Measurements from ENCODE around the gene CSPG4. TPM values are rescaled to one million over a fixed set of nuclear protein-coding genes. Genes with fewer than 3 reads are reported as not detected.

CSPG4 gene
- total RNA-seq, 1 donor from 2014 or later = 7.3 TPM

DNA sequence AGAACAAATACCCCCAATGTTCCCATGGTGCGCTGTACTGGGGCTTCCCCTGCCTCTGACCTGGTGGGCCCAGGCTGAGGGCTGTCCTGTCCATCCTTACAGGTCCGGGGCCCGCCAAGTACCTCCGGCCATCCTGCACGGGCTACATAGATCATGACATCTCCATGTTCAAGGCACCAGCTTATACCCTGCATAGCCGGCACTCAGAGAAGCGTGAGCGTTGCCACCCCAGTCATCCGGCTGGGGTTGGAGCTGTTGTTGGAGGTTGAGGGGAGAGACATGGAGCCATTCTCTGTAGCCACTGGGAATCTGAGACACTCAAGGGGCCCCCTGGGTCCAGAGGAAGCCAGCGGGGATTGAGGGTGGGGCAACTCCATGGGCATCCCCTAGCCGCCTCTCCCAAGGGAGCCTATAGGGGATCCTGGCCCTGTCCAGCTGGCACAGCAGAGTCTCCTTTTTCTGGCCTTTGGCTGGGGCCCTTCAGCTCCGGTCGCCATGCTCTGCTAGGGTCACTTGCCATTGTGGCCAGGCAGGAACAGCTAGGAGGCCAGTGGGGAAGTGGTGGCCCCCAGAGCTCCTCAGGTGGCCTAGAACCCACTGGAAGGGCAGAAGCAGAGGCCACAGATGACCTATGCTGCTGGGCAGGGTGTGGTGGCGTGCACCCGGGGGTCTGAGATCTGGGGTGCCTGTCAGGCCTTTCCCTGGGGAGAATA lies 12.5 kb upstream of the CSPG4 start:
- Mint-ChIP-seq H3K4me1 (ENCODE audit: unreplicated experiment) (peaks cover 29% of the 10 kb centered on the region), H3K4me3 (no peak overlapping the region), H3K27me3 (no peaks in the 10 kb centered on the region), H3K9me3 (no peaks in the 10 kb centered on the region), H3K36me3 (no peaks in the 10 kb centered on the region), H3K27ac (no peak overlapping the region)
- DNase-seq (ENCODE audit: extremely low spot score, unreplicated experiment) = no peak
- TF ChIP-seq, protein P1, sequence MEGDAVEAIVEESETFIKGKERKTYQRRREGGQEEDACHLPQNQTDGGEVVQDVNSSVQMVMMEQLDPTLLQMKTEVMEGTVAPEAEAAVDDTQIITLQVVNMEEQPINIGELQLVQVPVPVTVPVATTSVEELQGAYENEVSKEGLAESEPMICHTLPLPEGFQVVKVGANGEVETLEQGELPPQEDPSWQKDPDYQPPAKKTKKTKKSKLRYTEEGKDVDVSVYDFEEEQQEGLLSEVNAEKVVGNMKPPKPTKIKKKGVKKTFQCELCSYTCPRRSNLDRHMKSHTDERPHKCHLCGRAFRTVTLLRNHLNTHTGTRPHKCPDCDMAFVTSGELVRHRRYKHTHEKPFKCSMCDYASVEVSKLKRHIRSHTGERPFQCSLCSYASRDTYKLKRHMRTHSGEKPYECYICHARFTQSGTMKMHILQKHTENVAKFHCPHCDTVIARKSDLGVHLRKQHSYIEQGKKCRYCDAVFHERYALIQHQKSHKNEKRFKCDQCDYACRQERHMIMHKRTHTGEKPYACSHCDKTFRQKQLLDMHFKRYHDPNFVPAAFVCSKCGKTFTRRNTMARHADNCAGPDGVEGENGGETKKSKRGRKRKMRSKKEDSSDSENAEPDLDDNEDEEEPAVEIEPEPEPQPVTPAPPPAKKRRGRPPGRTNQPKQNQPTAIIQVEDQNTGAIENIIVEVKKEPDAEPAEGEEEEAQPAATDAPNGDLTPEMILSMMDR (conservative IDR thresholded peaks at IDR 0.05) = no peak

DNA sequence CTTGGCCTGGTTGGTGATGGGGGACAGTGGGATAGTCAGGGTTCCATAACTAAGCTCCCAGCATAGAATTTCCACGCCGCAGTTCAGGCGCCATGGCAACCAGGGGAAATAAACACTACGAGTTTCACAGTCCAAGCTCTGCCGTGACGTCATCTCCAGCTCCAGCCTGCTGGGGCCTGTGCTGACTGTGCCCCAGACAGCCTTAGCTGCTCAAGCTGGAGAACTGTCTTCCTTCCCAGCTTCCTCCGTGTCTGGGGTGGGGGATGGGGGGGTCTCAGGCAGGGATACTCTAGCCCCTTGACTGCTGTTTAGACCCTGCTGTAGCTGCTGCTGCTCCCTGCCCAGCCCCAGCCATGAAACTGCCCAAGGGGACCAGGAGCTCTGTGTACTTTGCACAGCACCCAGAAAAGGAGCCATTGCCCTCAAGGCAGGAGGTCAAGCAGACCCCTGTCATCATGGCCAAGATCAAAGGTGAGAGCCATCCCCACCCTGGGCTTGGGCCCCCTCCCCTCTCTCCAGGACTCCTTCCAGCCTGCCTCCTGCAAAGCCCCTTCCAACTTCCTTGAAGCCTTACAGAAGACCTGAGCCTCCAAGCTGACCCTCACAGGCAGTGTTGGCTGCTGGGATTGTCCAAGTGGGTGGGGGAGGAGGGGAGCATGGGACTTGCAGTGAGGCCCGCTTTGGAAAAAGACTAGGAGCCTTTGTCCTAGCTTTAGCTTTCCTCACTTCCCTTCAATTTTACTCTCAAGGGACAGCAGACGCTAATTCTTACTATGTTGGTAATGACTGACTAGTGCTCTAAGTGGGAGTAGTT lies 11.4 kb upstream of the CSPG4 start:
- Mint-ChIP-seq H3K27me3 (no peaks in the 10 kb centered on the region), H3K36me3 (no peaks in the 10 kb centered on the region), H3K4me3 (peak overlapping the region; percentile 28), H3K9me3 (no peaks in the 10 kb centered on the region), H3K27ac (peak overlapping the region; percentile 96), H3K4me1 (ENCODE audit: unreplicated experiment) (peaks cover 29% of the 10 kb centered on the region)
- peak; percentile 82 for DNase-seq (ENCODE audit: extremely low spot score, unreplicated experiment)
- TF ChIP-seq, protein P1 (conservative IDR thresholded peaks at IDR 0.05) = no peak

DNA sequence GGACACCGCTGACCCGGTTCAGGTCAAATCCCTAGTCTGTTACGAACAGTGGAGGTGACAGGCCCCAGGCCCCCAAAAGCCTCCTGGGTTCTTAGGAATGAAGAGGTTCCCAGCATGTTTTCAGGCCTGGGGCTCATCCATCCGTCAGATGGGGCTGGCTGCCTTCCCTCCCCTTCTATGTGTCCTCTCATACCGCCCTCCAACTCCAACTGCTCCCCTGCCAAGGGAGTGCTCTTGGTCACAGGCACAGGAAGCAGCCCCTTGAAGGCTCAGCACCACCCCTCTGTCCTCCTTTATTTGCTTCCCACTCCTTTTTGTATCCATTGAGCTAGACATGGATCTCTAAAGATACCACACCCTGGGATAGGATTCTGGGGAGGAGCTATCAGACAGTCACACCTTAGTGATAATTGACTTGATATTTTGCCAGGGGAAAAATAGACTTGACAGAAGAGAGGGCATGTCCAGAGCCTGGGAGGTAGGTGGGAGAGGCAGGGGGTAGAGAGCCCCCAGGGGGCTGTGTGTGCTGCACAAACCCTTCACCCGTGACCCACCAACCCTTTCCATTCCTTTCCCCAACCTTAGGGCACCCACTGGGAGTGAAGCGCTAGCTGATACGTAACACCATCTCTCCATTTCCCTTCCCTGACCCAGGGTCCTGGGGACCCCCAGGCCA lies 10.7 kb upstream of the CSPG4 start:
- Mint-ChIP-seq H3K4me1 (ENCODE audit: unreplicated experiment) (peaks cover 36% of the 10 kb centered on the region), H3K4me3 (peak overlapping the region; percentile 28), H3K36me3 (no peaks in the 10 kb centered on the region), H3K27ac (peak overlapping the region; percentile 96), H3K27me3 (no peaks in the 10 kb centered on the region), H3K9me3 (no peaks in the 10 kb centered on the region)
- TF ChIP-seq, protein P1 (conservative IDR thresholded peaks at IDR 0.05) = no peak
- no peak for DNase-seq (ENCODE audit: extremely low spot score, unreplicated experiment)

DNA sequence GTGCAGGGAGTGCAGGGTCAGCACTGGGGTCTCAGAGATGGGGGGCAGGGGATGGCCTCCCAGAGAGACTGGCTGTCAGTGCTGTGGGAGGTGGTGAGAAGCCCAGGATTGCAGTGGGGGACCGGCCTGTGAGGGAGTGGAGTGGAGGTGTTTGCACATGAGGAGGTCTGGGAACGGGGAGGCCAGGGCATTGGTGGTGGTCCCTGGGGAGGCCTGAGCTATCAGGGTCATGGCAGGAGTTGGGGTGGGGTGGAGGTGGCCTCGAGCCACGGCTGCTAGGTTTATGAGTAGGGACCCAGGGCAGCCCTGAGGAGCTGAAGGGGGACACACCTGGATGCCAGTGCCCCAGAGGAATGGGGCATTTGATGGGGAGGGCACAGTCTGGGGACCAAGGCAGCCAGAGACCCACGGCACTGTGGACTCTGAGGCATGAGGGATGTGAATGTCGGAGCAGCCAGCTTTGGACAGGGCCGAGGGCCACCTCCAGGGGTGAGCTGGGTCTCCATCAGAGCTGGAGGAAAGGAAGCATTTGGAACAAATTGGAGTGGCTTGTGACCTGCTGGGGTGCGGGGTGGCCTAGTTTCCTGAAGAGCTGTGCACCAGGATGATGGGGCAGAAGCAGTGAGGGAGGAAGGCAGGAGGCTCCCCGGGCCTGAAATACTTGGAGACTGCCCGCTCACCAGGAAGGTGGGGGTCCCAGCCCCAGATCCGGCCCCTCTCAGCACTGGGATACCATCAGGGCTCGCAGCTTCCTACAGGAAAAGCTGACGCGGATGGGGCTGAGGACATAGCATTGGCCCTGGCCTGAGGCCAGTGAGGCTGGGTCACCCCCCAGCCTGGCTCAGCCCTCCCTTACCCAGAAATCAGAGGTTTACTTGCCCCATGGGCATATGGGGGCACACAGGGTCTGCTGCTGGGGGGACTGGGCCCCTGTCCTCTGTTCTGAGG lies 9.5 kb upstream of the CSPG4 start:
- Mint-ChIP-seq H3K4me3 (no peak overlapping the region), H3K9me3 (no peaks in the 10 kb centered on the region), H3K36me3 (no peaks in the 10 kb centered on the region), H3K4me1 (ENCODE audit: unreplicated experiment) (peaks cover 33% of the 10 kb centered on the region), H3K27me3 (no peaks in the 10 kb centered on the region), H3K27ac (peak overlapping the region; percentile 96)
- TF ChIP-seq, protein P1 (conservative IDR thresholded peaks at IDR 0.05) = no peak
- DNase-seq (ENCODE audit: extremely low spot score, unreplicated experiment) = no peak

DNA sequence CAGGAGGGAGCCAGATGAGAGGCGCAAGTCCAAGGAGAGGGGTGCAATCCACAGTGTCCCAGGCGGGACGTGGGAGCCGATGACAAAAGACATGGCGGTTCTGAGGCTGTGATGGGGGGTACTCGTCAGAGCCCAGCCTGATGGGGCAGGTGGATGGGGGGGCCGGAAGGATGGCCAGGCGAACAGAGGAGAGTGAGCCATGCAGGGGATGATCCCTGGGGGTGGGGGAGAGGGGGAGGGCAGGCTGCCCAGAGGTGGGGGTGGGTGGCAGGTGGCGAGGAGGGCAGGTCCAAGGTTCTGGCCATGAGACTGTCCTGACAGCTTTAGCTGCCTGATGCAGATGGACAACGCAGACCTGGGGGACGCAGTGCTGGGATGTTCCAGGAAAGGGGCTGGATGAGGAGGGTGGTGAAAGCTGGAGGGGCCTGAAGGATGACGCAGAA lies 8.9 kb upstream of the CSPG4 start:
- TF ChIP-seq, protein P1 (conservative IDR thresholded peaks at IDR 0.05) = no peak
- H3K36me3 Mint-ChIP-seq = no peaks in the 10 kb centered on the region
- H3K27me3 Mint-ChIP-seq = no peaks in the 10 kb centered on the region
- peak overlapping the region; percentile 75 for H3K27ac Mint-ChIP-seq
- peaks cover 33% of the 10 kb centered on the region for H3K4me1 Mint-ChIP-seq (ENCODE audit: unreplicated experiment)
- no peaks in the 10 kb centered on the region for H3K9me3 Mint-ChIP-seq
- no peak for DNase-seq (ENCODE audit: extremely low spot score, unreplicated experiment)
- no peak overlapping the region for H3K4me3 Mint-ChIP-seq
